Measurements from ENCODE around the gene SEMA4B. TPM values are rescaled to one million over a fixed set of nuclear protein-coding genes. Genes with fewer than 3 reads are reported as not detected.
A peak's percentile ranks its signal among the peaks of the same experiment; 100 is the strongest.

Gene SEMA4B
- total and polyA plus RNA-seq, 2 of the 8 experiments (the other 6 are each of a cell fraction or from before 2014, with no cell fraction given): 42.7 to 43.0 TPM

DNA sequence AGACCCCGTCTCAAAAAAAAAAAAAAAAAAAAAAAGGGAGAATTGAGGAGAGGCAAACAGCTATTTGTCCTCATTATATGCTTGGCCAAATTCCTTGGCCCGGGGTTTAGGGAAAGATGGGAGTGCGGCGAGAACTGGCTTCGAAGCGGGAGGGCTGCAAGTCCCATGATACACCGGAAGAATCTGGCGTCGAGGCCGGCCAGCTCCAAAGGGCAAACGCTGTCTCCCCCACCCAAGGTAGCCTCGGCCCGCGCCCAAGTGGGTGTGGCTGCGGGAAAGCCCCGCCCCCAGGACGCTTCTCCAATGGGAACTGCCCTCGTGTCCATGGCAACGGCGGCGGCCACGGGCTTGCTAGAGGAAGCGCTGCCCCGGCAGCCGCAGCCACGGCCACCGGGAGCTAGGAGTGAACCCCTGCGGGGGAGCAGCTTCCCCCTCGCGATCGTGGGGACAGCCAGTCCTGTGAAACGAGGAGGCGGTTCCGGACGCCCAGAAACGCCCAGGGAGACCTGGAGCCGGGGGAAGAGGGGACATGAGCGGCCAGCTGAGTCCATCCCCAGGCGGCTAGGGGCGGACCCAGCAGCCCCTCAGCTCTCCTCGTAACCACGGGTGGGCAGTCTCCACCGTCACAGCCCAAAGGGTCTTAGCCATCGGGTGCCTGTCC is 48.2 kb downstream of the SEMA4B start, which contains the start of gene TTLL13 (continued):
- TF ChIP-seq, protein P1, sequence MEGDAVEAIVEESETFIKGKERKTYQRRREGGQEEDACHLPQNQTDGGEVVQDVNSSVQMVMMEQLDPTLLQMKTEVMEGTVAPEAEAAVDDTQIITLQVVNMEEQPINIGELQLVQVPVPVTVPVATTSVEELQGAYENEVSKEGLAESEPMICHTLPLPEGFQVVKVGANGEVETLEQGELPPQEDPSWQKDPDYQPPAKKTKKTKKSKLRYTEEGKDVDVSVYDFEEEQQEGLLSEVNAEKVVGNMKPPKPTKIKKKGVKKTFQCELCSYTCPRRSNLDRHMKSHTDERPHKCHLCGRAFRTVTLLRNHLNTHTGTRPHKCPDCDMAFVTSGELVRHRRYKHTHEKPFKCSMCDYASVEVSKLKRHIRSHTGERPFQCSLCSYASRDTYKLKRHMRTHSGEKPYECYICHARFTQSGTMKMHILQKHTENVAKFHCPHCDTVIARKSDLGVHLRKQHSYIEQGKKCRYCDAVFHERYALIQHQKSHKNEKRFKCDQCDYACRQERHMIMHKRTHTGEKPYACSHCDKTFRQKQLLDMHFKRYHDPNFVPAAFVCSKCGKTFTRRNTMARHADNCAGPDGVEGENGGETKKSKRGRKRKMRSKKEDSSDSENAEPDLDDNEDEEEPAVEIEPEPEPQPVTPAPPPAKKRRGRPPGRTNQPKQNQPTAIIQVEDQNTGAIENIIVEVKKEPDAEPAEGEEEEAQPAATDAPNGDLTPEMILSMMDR (IDR thresholded peaks at IDR 0.05; ENCODE audit: control extremely low read depth in 1 of 3, insufficient read depth in 1 of 3, low read depth in 1 of 3, low read length in 3 of 3): no peak
- TF ChIP-seq JUN (IDR thresholded peaks at IDR 0.05; ENCODE audit: low read depth, low read length) (no peak), NANOG (IDR thresholded peaks at IDR 0.05; ENCODE audit: insufficient read depth, low read depth, low read length, poor library complexity, severe bottlenecking) (no peak), KDM4A (IDR thresholded peaks at IDR 0.05; ENCODE audit: low read depth, low read length, severe bottlenecking) (peak; percentile 71), YY1 (IDR thresholded peaks at IDR 0.05; ENCODE audit: low read depth, low read length) (no peak), CREB1 (IDR thresholded peaks at IDR 0.05) (no peak), TCF12 (IDR thresholded peaks at IDR 0.05; ENCODE audit: low read depth, low read length) (no peak), EGR1 (IDR thresholded peaks at IDR 0.05; ENCODE audit: borderline replicate concordance, low read depth, low read length) (no peak), RBBP5 (IDR thresholded peaks at IDR 0.05; ENCODE audit: borderline replicate concordance, low read depth, low read length) (0 out of 2 replicates have a peak, but pooled peaks have one; percentile 53), POU5F1 (IDR thresholded peaks at IDR 0.05; ENCODE audit: low read depth, low read length) (no peak), KDM5A (IDR thresholded peaks at IDR 0.05; ENCODE audit: low read length) (no peak), CEBPB (IDR thresholded peaks at IDR 0.05; ENCODE audit: low read depth, low read length) (no peak), CHD1 (IDR thresholded peaks at IDR 0.05; ENCODE audit: low read depth, low read length) (no peak), SP2 (IDR thresholded peaks at IDR 0.05; ENCODE audit: low read length) (no peak), SIN3A (conservative IDR thresholded peaks at IDR 0.05 in 1 of 2, IDR thresholded peaks at IDR 0.05 in 1 of 2; ENCODE audit: low read depth in 1 of 2, low read length in 2 of 2) (peak; percentile 84 to 92; a peak in 3 of 4 replicates), PHF8 (conservative IDR thresholded peaks at IDR 0.05; ENCODE audit: low read depth, low read length) (no peak), BACH1 (IDR thresholded peaks at IDR 0.05; ENCODE audit: low read length) (no peak)
